HFFc6 (cell line): ENCODE measurements around the gene ACSL6. TPM values are rescaled to one million over a fixed set of nuclear protein-coding genes. Genes with fewer than 3 reads are reported as not detected.

Experiments
- DNase-seq: peaks from one replicate; pipeline ENCODE4 v3.0.0-alpha.2; 2018
- H3K27ac Mint-ChIP-seq: 2 replicates; pipeline ENCODE4 v1.8.0; 2020; ENCODE audit warnings: mild to moderate bottlenecking, mixed read lengths
- H3K27me3 Mint-ChIP-seq: 2 replicates; pipeline ENCODE4 v1.8.0; 2021; ENCODE audit warnings: mild to moderate bottlenecking, moderate library complexity, mixed read lengths; ENCODE audit not compliant: insufficient read depth
- H3K36me3 Mint-ChIP-seq: 2 replicates; pipeline ENCODE4 v1.8.0; 2021; ENCODE audit warnings: low read depth, mixed read lengths
- H3K4me1 Mint-ChIP-seq: 2 replicates; pipeline ENCODE4 v1.8.0; 2020; ENCODE audit warnings: low read depth, mixed read lengths
- H3K4me3 Mint-ChIP-seq: 2 replicates; pipeline ENCODE4 v1.8.0; 2020; ENCODE audit warnings: mild to moderate bottlenecking, moderate library complexity, mixed read lengths
- H3K9me3 Mint-ChIP-seq: 2 replicates; pipeline ENCODE4 v1.8.0; 2020; ENCODE audit warnings: mild to moderate bottlenecking, mixed read lengths
- total RNA-seq, 6 experiments: library from RNA; stranded (reverse); fragmentation: NEBNext Ultra II Directional; extraction: Animal tissue kit (Norgen Biotek cat#: 25700); gene quantifications; 2 replicates in 1 of 6; 3 replicates in 5 of 6; pipeline ENCODE4 v1.2.3, GENCODE V29; 2021
- TF ChIP-seq, protein P1 (sequence below): fragments of 200-600 bp; sonication (generic); IDR thresholded peaks from 2 replicates; pipeline ENCODE4 v1.5.0; 2021; ENCODE audit warnings: antibody characterized with exemption, mild to moderate bottlenecking

ACSL6 gene
- total RNA-seq, 6 experiments from 2014 or later = not detected

DNA sequence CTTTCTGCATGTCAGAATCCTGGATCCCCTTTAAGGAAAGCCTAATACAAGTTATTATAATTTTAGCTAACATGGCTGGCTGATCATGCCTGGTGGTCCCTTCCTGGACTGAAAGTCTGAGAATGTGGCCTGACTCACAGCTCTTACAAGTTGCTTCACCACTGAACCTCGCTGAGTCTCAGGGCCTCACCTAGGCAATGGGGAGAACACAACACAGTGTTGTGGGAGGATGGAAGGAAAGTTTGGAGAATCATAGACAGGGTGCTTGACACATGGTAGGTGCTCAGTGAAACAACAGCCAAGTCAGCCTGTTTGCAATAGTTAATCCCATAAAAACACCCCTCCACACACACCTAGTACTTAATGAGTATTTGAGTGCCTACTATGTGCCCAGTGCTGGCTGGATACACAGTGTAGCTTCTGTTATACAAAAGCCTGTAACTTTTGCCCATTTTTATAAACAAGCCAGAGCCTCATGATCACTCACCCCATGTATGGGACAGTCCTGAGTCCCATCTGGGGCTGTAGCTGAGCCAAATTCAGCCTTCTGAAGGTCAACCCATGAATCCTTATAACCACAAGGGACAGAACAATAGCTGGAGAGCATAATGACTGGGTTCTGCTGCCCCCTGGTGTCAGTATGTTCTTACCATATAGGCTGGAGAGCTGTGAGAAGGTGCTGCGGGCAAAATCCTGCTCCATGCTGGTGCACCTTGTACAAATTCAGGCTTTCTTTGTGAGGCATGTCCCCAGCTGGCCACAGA is 3.9 kb downstream of the ACSL6 start:
- Mint-ChIP-seq H3K27me3 (peaks cover 17% of the 10 kb centered on the region), H3K27ac (no peak overlapping the region), H3K36me3 (peaks cover 3% of the 10 kb centered on the region; the same call in 1 of the 2 replicates), H3K4me3 (no peak overlapping the region), H3K4me1 (peaks cover 5% of the 10 kb centered on the region), H3K9me3 (no peaks in the 10 kb centered on the region)
- TF ChIP-seq, protein P1, sequence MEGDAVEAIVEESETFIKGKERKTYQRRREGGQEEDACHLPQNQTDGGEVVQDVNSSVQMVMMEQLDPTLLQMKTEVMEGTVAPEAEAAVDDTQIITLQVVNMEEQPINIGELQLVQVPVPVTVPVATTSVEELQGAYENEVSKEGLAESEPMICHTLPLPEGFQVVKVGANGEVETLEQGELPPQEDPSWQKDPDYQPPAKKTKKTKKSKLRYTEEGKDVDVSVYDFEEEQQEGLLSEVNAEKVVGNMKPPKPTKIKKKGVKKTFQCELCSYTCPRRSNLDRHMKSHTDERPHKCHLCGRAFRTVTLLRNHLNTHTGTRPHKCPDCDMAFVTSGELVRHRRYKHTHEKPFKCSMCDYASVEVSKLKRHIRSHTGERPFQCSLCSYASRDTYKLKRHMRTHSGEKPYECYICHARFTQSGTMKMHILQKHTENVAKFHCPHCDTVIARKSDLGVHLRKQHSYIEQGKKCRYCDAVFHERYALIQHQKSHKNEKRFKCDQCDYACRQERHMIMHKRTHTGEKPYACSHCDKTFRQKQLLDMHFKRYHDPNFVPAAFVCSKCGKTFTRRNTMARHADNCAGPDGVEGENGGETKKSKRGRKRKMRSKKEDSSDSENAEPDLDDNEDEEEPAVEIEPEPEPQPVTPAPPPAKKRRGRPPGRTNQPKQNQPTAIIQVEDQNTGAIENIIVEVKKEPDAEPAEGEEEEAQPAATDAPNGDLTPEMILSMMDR = peak; percentile 93
- peak; percentile 76 for DNase-seq

DNA sequence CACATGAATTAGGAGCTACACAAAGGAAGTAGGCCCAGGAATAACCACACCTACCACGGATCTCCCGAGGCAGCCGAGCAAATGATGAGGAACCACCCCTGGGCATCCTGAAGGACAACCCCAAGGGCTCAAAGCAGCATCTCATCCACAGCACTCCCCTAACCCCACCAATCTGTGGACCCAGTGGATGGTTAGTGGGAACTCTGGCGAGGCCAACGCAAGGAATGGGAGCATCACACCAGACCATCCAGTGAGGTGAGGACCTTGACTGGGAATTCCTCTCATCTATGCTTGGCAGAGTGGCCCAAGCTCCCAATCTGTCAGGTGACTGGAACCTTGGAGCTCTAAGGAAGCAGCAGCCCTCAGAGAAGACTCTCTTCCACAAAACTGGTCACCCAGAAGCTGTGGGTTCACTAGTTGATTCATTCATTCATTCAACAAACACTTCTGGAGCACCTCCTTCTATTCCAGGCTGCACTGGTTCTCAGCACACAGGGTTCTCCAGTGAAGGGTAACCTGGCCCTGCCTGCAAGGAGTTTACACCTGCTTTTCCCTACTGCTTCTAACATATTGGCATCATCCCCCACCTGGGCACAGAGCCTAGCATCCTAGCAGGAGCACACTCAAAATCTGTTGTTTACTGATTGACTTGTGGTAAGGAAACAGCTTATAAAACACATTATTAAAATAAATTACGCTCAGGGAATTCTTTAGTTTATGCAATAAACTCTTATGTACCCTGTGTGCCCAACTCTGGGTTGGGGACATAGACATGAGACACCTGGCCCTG is 4.9 kb downstream of the ACSL6 start:
- H3K36me3 Mint-ChIP-seq = no peaks in the 10 kb centered on the region
- H3K4me1 Mint-ChIP-seq = peaks cover 16% of the 10 kb centered on the region
- H3K27ac Mint-ChIP-seq = no peak overlapping the region
- H3K9me3 Mint-ChIP-seq = no peaks in the 10 kb centered on the region
- no peak overlapping the region for H3K4me3 Mint-ChIP-seq
- peaks cover 13% of the 10 kb centered on the region for H3K27me3 Mint-ChIP-seq
- no peak for DNase-seq
- TF ChIP-seq, protein P1 = no peak

DNA sequence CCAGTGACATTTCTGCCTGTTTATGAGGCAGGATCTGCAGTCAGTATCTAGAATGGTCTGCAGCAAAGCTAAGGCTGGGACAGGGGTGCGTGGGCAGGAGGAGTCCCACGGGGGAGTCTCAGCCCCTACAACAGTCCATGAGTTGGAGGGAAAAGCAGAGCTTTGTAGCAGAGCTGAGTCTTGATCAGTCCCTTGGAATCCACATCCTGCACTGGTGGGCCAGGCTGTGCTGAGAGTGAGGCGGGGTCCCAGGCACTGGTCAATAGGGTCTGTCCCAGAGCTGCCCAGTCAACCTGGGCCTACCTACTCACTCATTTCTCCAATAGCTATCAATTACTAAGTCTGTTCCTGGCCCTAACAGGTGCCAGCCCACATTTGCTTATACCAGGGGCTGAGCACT is 5.9 kb downstream of the ACSL6 start:
- no peaks in the 10 kb centered on the region for H3K9me3 Mint-ChIP-seq
- H3K4me1 Mint-ChIP-seq = peaks cover 22% of the 10 kb centered on the region
- H3K27ac Mint-ChIP-seq = no peak overlapping the region
- DNase-seq = no peak
- peaks cover 12% of the 10 kb centered on the region for H3K27me3 Mint-ChIP-seq
- TF ChIP-seq, protein P1 = no peak
- no peaks in the 10 kb centered on the region for H3K36me3 Mint-ChIP-seq
- no peak overlapping the region for H3K4me3 Mint-ChIP-seq

DNA sequence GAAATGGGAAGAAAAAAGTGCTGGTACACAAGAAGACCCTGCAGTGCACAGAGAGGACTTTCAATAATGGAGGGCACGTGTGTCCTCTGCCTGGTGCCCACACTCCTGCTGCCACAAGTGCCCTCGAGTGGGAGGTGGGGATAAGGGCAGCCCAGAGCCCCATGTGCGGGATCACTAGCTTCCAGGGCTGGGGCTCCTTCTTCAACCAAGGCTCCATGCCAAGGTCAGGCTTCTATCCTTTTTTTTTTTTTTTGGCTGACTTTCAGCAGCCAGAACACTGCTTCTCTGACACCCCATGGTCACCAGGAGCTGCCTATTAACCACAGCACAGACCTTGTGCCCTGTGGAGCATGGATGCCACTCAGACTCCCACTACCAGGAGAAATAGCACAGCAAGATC is 7.5 kb downstream of the ACSL6 start:
- no peaks in the 10 kb centered on the region for H3K9me3 Mint-ChIP-seq
- TF ChIP-seq, protein P1 = no peak
- no peak overlapping the region for H3K4me3 Mint-ChIP-seq
- H3K27ac Mint-ChIP-seq = no peak overlapping the region
- peaks cover 9% of the 10 kb centered on the region for H3K27me3 Mint-ChIP-seq
- no peak for DNase-seq
- no peaks in the 10 kb centered on the region for H3K36me3 Mint-ChIP-seq
- H3K4me1 Mint-ChIP-seq = peaks cover 22% of the 10 kb centered on the region

DNA sequence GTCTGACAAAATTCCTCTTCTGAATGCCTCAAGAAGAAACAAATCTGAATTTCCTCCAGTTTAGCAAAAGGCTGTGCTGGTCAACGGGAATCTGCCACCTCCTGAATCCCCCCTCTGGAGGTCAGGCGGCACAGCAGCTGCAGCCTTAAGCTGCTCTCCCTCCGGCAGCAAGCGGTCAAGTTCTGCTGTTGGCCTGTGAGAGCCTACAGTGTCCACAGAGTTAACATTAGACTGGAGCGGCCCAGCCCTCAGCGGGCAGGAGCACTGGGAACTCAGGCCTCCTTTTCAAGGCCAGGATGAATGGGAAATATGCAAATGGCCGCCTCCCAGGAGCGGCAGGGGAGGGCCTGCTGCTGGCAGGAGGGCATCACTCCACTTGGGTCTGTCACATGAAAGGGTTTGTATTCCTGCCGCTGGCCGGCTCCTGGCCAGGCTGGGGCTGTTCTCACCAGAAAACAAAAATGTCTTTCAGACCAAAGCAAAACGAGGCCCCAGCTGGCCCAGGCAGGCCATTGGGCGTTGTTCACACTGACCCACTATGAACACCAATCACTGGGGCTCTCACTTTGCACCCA is 8.2 kb downstream of the ACSL6 start:
- no peak overlapping the region for H3K4me3 Mint-ChIP-seq
- peaks cover 7% of the 10 kb centered on the region; the same call in 1 of the 2 replicates for H3K27me3 Mint-ChIP-seq
- TF ChIP-seq, protein P1 = peak; percentile 34; the same call in 1 of the 2 replicates
- H3K36me3 Mint-ChIP-seq = no peaks in the 10 kb centered on the region
- no peak overlapping the region for H3K27ac Mint-ChIP-seq
- no peaks in the 10 kb centered on the region for H3K9me3 Mint-ChIP-seq
- peaks cover 22% of the 10 kb centered on the region for H3K4me1 Mint-ChIP-seq
- DNase-seq = no peak
